HepG2 (cell line): Measurements from ENCODE around the gene RPS6KA5. TPM values are rescaled to one million over a fixed set of nuclear protein-coding genes. Genes with fewer than 3 reads are reported as not detected.

ENCODE experiments used
- ATF7 ChIP-seq, 2 experiments: fragments of 450-650 bp in 1 of 2; sonication (generic) in 1 of 2; formaldehyde crosslinking in 1 of 2; IDR thresholded peaks; 2 replicates each; pipeline versions ENCODE4 v1.4.0 to v1.6.1; 2016 to 2020; ENCODE audit warnings: antibody characterized with exemption in 1 of 2, mild to moderate bottlenecking in 1 of 2, missing genetic modification reagents in 1 of 2
- EED ChIP-seq: sonication (generic); formaldehyde crosslinking; IDR thresholded peaks from 2 replicates; pipeline ENCODE4 v1.5.0; 2020; ENCODE audit warnings: mild to moderate bottlenecking, missing genetic modification reagents
- HMG20A ChIP-seq: IDR thresholded peaks from 2 replicates; pipeline ENCODE4 v1.6.1; 2016; ENCODE audit warnings: borderline replicate concordance
- HNRNPH1 ChIP-seq: fragments of 200-400 bp; formaldehyde crosslinking; optimal IDR thresholded peaks from 2 replicates; pipeline ENCODE3; 2017; ENCODE audit warnings: mild to moderate bottlenecking, low read depth, low read length
- KDM3A ChIP-seq: IDR thresholded peaks from 2 replicates; pipeline ENCODE4 v1.6.1; 2018; ENCODE audit warnings: low read depth, missing compliant biosample characterization
- KMT2A ChIP-seq: sonication (generic); formaldehyde crosslinking; IDR thresholded peaks from 2 replicates; pipeline ENCODE4 v1.4.0; 2020; ENCODE audit warnings: missing genetic modification reagents
- MEIS2 ChIP-seq: sonication (generic); formaldehyde crosslinking; IDR thresholded peaks from 2 replicates; pipeline ENCODE4 v1.9.0; 2021; ENCODE audit warnings: mild to moderate bottlenecking, missing genetic modification reagents
- MTA1 ChIP-seq: sonication (generic); formaldehyde crosslinking; IDR thresholded peaks from 2 replicates; pipeline ENCODE4 v1.4.0; 2020; ENCODE audit warnings: missing genetic modification reagents, mild to moderate bottlenecking, borderline replicate concordance
- MTA3 ChIP-seq: sonication (generic); formaldehyde crosslinking; IDR thresholded peaks from 2 replicates; pipeline ENCODE4 v1.4.0; 2020; ENCODE audit warnings: missing genetic modification reagents
- PCBP2 ChIP-seq: fragments of 200-400 bp; formaldehyde crosslinking; optimal IDR thresholded peaks from 2 replicates; pipeline ENCODE3; 2018; ENCODE audit warnings: low read length, low read depth; ENCODE audit not compliant: poor library complexity, severe bottlenecking
- SPEN ChIP-seq: sonication (generic); formaldehyde crosslinking; IDR thresholded peaks from 2 replicates; pipeline ENCODE4 v1.5.1; 2020; ENCODE audit warnings: low read depth, mild to moderate bottlenecking, missing genetic modification reagents
- ZC3H4 ChIP-seq: sonication (generic); formaldehyde crosslinking; IDR thresholded peaks from 2 replicates; pipeline ENCODE4 v1.4.0; 2020; ENCODE audit warnings: missing genetic modification reagents, borderline replicate concordance
- ZEB1 ChIP-seq: IDR thresholded peaks from 2 replicates; pipeline ENCODE4 v1.6.1; 2012; ENCODE audit warnings: mild to moderate bottlenecking, low read depth, inconsistent platforms; ENCODE audit not compliant: insufficient replicate concordance
- ZNF274 ChIP-seq: sonication (generic); formaldehyde crosslinking; IDR thresholded peaks from 2 replicates; pipeline ENCODE4 v1.5.1; 2020; ENCODE audit warnings: mild to moderate bottlenecking, missing genetic modification reagents
- ZNF30 ChIP-seq: sonication (generic); formaldehyde crosslinking; IDR thresholded peaks from 2 replicates; pipeline ENCODE4 v1.5.0; 2020; ENCODE audit warnings: mild to moderate bottlenecking, missing genetic modification reagents
- ZNF33B ChIP-seq: sonication (generic); formaldehyde crosslinking; IDR thresholded peaks from 2 replicates; pipeline ENCODE4 v1.5.1; 2020; ENCODE audit warnings: mild to moderate bottlenecking, missing genetic modification reagents
- ZNF431 ChIP-seq: sonication (generic); formaldehyde crosslinking; IDR thresholded peaks from 2 replicates; pipeline ENCODE4 v1.9.0; 2022; ENCODE audit warnings: missing genetic modification reagents, low read depth, mild to moderate bottlenecking, borderline replicate concordance
- ZNF563 ChIP-seq: sonication (generic); formaldehyde crosslinking; IDR thresholded peaks from 2 replicates; pipeline ENCODE4 v1.8.0; 2022; ENCODE audit warnings: mild to moderate bottlenecking, moderate library complexity, missing genetic modification reagents
- ZNF720 ChIP-seq: sonication (generic); formaldehyde crosslinking; IDR thresholded peaks from 2 replicates; pipeline ENCODE4 v1.4.0; 2020; ENCODE audit warnings: missing genetic modification reagents
- polyA plus RNA-seq, 8 experiments: library from polyadenylated mRNA; depleted of rRNA in 3 of 8; stranded (reverse) in 7 of 8; unstranded in 1 of 8; fragments of >200 nt; fragmentation: Illumina TruSeq in 4 of 8; extraction: Trizol in 4 of 8; gene quantifications; 2 replicates each; pipeline versions ENCODE4 v1.2.1 to v1.2.3, GENCODE V29; 2011 to 2016; ENCODE audit warnings: low read depth in 4 of 8, missing spikeins in 1 of 8, mixed read lengths in 1 of 8; ENCODE audit not compliant: insufficient read depth in 1 of 8
- total RNA-seq, 5 experiments: library from RNA; depleted of rRNA; stranded (reverse); fragments of >200 nt; fragmentation: Illumina TruSeq; extraction: Trizol; gene quantifications; 2 replicates each; pipeline ENCODE4 v1.2.3, GENCODE V29; 2016; ENCODE audit warnings: low read depth in 1 of 5
- TF ChIP-seq, protein P1 (sequence below): IDR thresholded peaks from 2 replicates; pipeline ENCODE4 v1.6.1; 2018; ENCODE audit warnings: missing genetic modification reagents
- TF ChIP-seq, protein P2 (sequence below): IDR thresholded peaks from 2 replicates; pipeline ENCODE4 v1.6.1; 2016; ENCODE audit warnings: low read depth, missing genetic modification reagents, missing compliant biosample characterization
- TF ChIP-seq, protein P3 (sequence below): sonication (generic); formaldehyde crosslinking; IDR thresholded peaks from 2 replicates; pipeline ENCODE4 v1.5.0; 2020; ENCODE audit warnings: missing genetic modification reagents

The RPS6KA5 gene
- total and polyA plus RNA-seq, 2 of the 13 experiments (the other 11 are each of a cell fraction or from before 2014, with no cell fraction given), result 0.50 to 0.58 TPM

DNA sequence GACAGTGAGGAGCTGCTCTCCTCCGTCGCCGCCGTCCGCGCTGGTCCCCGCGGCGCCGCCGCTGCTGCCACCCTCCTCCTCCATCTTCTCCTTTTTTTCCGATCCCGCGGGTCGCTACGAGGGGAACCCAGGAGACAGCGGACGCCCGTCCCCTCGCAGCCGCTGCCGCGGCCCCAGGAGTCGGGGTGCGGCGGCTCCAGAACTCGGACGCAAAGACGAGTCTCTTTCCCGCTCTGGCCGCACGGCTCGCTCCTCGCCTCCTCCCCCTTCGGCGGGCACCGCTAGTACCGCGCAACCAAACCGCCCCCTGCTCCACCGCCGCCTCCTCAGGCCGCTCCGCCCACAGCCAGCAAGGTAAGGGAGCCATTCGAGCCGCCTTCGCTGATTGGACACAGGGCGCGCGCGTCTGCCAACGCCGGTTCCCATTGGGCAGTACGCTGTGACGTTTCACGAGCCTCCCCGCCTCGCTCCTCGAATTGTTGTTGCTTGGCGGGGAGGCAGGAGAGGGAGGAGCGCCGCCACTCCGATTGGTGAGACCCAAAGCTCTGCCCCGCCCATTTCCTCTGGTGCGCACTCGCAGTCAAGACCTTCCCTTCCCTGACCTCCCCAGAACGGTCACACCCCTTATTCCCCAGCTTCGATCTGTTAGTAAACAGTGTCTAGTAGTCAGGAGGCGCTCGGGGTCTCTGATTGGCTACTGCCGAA lies at the start of gene RPS6KA5 (continued):
- TF ChIP-seq SPEN (CRISPR knock-in tag), result peak; percentile 41; the same call in 1 of the 2 replicates
- no peak for TF ChIP-seq HNRNPH1
- TF ChIP-seq ZNF30, result no peak
- TF ChIP-seq ZNF720 (CRISPR knock-in tag), result no peak
- no peak for TF ChIP-seq ZNF33B (CRISPR knock-in tag)
- TF ChIP-seq HMG20A (CRISPR knock-in tag), result no peak
- TF ChIP-seq MTA3, result no peak
- no peak for TF ChIP-seq EED (CRISPR knock-in tag)
- TF ChIP-seq KDM3A, result no peak
- TF ChIP-seq, protein P1, sequence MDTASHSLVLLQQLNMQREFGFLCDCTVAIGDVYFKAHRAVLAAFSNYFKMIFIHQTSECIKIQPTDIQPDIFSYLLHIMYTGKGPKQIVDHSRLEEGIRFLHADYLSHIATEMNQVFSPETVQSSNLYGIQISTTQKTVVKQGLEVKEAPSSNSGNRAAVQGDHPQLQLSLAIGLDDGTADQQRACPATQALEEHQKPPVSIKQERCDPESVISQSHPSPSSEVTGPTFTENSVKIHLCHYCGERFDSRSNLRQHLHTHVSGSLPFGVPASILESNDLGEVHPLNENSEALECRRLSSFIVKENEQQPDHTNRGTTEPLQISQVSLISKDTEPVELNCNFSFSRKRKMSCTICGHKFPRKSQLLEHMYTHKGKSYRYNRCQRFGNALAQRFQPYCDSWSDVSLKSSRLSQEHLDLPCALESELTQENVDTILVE (CRISPR knock-in tag), result 0 out of 2 replicates have a peak, but pooled peaks have one; percentile 38
- no peak for TF ChIP-seq ZNF431 (CRISPR knock-in tag)
- no peak for TF ChIP-seq KMT2A
- TF ChIP-seq, protein P2, sequence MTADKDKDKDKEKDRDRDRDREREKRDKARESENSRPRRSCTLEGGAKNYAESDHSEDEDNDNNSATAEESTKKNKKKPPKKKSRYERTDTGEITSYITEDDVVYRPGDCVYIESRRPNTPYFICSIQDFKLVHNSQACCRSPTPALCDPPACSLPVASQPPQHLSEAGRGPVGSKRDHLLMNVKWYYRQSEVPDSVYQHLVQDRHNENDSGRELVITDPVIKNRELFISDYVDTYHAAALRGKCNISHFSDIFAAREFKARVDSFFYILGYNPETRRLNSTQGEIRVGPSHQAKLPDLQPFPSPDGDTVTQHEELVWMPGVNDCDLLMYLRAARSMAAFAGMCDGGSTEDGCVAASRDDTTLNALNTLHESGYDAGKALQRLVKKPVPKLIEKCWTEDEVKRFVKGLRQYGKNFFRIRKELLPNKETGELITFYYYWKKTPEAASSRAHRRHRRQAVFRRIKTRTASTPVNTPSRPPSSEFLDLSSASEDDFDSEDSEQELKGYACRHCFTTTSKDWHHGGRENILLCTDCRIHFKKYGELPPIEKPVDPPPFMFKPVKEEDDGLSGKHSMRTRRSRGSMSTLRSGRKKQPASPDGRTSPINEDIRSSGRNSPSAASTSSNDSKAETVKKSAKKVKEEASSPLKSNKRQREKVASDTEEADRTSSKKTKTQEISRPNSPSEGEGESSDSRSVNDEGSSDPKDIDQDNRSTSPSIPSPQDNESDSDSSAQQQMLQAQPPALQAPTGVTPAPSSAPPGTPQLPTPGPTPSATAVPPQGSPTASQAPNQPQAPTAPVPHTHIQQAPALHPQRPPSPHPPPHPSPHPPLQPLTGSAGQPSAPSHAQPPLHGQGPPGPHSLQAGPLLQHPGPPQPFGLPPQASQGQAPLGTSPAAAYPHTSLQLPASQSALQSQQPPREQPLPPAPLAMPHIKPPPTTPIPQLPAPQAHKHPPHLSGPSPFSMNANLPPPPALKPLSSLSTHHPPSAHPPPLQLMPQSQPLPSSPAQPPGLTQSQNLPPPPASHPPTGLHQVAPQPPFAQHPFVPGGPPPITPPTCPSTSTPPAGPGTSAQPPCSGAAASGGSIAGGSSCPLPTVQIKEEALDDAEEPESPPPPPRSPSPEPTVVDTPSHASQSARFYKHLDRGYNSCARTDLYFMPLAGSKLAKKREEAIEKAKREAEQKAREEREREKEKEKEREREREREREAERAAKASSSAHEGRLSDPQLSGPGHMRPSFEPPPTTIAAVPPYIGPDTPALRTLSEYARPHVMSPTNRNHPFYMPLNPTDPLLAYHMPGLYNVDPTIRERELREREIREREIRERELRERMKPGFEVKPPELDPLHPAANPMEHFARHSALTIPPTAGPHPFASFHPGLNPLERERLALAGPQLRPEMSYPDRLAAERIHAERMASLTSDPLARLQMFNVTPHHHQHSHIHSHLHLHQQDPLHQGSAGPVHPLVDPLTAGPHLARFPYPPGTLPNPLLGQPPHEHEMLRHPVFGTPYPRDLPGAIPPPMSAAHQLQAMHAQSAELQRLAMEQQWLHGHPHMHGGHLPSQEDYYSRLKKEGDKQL (CRISPR knock-in tag), result no peak
- no peak; the same call in 1 of the 2 replicates for TF ChIP-seq MEIS2 (CRISPR knock-in tag)
- no peak for TF ChIP-seq ATF7 (IDR thresholded peaks at IDR 0.05)
- no peak for TF ChIP-seq ATF7 (CRISPR knock-in tag; IDR thresholded peaks at IDR 0.05)
- no peak for TF ChIP-seq ZEB1
- no peak for TF ChIP-seq ZNF563
- TF ChIP-seq MTA1 (CRISPR knock-in tag), result no peak
- no peak for TF ChIP-seq PCBP2
- TF ChIP-seq ZNF274 (CRISPR knock-in tag), result no peak; the same call in 1 of the 2 replicates
- TF ChIP-seq, protein P3, sequence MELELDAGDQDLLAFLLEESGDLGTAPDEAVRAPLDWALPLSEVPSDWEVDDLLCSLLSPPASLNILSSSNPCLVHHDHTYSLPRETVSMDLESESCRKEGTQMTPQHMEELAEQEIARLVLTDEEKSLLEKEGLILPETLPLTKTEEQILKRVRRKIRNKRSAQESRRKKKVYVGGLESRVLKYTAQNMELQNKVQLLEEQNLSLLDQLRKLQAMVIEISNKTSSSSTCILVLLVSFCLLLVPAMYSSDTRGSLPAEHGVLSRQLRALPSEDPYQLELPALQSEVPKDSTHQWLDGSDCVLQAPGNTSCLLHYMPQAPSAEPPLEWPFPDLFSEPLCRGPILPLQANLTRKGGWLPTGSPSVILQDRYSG (CRISPR knock-in tag), result no peak
- TF ChIP-seq ZC3H4 (CRISPR knock-in tag), result no peak
